Measurements from ENCODE around the gene CADM2.

The CADM2 gene

DNA sequence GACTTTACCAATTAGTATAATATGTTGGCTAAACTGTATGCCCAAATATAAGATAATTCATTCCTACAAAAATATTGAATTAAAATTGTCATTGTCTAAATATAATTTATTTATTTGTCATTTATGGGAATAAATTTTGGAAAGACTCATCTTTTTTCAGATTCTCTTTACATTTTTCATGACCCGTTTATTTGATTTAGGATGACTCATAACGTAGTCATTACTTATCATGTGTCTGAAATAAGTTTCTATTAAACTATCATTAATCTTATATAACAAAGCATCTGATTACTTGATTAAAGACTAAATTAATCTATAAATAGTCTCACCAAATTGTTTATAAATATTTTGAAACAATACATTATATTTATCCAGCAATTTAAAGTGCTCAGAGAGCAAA is 516.6 kb downstream of the CADM2 start (continued):
- TF ChIP-seq ZNF362 (tag by site-specific recombination; IDR thresholded peaks at IDR 0.05) (no peak), ZEB2 (tag by site-specific recombination; IDR thresholded peaks at IDR 0.05) (no peak), ZNF48 (tag by site-specific recombination; IDR thresholded peaks at IDR 0.05) (no peak), ZNF169 (tag by site-specific recombination; IDR thresholded peaks at IDR 0.05) (no peak)

DNA sequence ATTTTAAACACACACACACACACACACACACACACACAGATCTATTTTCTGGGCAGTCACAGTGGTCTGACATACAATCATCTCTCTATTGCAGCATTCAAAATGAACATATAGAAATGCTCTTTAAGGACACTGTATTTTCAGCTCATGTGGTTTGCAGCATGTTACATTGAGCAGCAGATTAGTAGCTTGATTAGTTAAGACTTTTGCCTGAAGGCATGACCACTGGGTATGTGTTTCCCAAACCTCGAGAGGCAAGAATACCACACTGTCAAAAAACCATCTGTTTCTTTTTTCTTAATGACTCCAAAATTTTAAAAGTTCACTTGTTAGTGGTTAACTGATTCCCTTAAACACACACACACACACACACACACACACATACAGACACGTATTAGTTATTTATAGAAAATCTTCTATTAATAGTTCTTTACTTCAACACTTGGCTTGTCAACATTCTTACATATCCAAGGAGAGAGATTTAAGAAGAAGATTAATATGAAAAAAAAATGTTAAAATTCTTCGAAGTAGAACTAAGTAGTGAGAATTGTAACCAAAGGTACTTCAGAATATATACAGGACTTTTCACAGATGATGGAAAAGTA is 518.2 kb downstream of the CADM2 start:
- ChIA-PET CTCF (no interaction called here), POLR2A (no interaction called here)
- H3K27ac ChIP-seq (ENCODE audit: extremely low read depth, low read depth, low read length) = no peak overlapping the region
- no peaks in the 10 kb centered on the region for H3K36me3 ChIP-seq (ENCODE audit: control insufficient read depth in 2 of 2, insufficient read depth in 1 of 2, low read length in 2 of 2)
- TF ChIP-seq ZBTB10 (tag by site-specific recombination; IDR thresholded peaks at IDR 0.05) (no peak), IKZF3 (tag by site-specific recombination; IDR thresholded peaks at IDR 0.05) (no peak), ZNF157 (tag by site-specific recombination; IDR thresholded peaks at IDR 0.05) (no peak), ZNF366 (tag by site-specific recombination; conservative IDR thresholded peaks at IDR 0.05) (no peak), GFI1B (tag by site-specific recombination; IDR thresholded peaks at IDR 0.05) (no peak), ZBTB6 (tag by site-specific recombination; IDR thresholded peaks at IDR 0.05) (no peak), ZNF354C (tag by site-specific recombination; IDR thresholded peaks at IDR 0.05; ENCODE audit: borderline replicate concordance, low read depth) (no peak), ZNF146 (tag by site-specific recombination; IDR thresholded peaks at IDR 0.05) (no peak), ZNF404 (tag by site-specific recombination; IDR thresholded peaks at IDR 0.05) (no peak)
- TF ChIP-seq, protein P1, sequence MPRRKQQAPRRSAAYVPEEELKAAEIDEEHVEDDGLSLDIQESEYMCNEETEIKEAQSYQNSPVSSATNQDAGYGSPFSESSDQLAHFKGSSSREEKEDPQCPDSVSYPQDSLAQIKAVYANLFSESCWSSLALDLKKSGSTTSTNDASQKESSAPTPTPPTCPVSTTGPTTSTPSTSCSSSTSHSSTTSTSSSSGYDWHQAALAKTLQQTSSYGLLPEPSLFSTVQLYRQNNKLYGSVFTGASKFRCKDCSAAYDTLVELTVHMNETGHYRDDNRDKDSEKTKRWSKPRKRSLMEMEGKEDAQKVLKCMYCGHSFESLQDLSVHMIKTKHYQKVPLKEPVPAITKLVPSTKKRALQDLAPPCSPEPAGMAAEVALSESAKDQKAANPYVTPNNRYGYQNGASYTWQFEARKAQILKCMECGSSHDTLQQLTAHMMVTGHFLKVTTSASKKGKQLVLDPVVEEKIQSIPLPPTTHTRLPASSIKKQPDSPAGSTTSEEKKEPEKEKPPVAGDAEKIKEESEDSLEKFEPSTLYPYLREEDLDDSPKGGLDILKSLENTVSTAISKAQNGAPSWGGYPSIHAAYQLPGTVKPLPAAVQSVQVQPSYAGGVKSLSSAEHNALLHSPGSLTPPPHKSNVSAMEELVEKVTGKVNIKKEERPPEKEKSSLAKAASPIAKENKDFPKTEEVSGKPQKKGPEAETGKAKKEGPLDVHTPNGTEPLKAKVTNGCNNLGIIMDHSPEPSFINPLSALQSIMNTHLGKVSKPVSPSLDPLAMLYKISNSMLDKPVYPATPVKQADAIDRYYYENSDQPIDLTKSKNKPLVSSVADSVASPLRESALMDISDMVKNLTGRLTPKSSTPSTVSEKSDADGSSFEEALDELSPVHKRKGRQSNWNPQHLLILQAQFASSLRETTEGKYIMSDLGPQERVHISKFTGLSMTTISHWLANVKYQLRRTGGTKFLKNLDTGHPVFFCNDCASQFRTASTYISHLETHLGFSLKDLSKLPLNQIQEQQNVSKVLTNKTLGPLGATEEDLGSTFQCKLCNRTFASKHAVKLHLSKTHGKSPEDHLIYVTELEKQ (tag by site-specific recombination; IDR thresholded peaks at IDR 0.05; ENCODE audit: borderline replicate concordance) = no peak
- TF ChIP-seq, protein P2, sequence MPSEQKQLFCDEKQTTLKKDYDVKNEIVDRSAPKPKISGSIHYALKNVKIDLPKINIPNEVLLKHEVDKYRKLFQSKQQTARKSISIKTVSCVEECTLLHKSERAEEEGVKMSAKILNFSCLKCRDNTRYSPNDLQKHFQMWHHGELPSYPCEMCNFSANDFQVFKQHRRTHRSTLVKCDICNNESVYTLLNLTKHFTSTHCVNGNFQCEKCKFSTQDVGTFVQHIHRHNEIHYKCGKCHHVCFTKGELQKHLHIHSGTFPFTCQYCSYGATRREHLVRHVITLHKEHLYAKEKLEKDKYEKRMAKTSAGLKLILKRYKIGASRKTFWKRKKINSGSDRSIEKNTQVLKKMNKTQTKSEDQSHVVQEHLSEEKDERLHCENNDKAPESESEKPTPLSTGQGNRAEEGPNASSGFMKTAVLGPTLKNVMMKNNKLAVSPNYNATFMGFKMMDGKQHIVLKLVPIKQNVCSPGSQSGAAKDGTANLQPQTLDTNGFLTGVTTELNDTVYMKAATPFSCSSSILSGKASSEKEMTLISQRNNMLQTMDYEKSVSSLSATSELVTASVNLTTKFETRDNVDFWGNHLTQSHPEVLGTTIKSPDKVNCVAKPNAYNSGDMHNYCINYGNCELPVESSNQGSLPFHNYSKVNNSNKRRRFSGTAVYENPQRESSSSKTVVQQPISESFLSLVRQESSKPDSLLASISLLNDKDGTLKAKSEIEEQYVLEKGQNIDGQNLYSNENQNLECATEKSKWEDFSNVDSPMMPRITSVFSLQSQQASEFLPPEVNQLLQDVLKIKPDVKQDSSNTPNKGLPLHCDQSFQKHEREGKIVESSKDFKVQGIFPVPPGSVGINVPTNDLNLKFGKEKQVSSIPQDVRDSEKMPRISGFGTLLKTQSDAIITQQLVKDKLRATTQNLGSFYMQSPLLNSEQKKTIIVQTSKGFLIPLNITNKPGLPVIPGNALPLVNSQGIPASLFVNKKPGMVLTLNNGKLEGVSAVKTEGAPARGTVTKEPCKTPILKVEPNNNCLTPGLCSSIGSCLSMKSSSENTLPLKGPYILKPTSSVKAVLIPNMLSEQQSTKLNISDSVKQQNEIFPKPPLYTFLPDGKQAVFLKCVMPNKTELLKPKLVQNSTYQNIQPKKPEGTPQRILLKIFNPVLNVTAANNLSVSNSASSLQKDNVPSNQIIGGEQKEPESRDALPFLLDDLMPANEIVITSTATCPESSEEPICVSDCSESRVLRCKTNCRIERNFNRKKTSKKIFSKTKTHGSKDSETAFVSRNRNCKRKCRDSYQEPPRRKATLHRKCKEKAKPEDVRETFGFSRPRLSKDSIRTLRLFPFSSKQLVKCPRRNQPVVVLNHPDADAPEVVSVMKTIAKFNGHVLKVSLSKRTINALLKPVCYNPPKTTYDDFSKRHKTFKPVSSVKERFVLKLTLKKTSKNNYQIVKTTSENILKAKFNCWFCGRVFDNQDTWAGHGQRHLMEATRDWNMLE (tag by site-specific recombination; conservative IDR thresholded peaks at IDR 0.05; ENCODE audit: low read depth) = no peak
- no peaks in the 10 kb centered on the region for H3K4me1 ChIP-seq (ENCODE audit: control insufficient read depth, insufficient read depth, low read length)
- H3K9me3 ChIP-seq (ENCODE audit: control insufficient read depth, insufficient read depth, low read depth, low read length) = no peaks in the 10 kb centered on the region
- H3K4me3 ChIP-seq (ENCODE audit: low read depth, low read length) = no peak overlapping the region
